Ishikawa (cell line): ENCODE measurements around the gene IRF2.

Experiments
- CEBPB ChIP-seq: IDR thresholded peaks from 2 replicates; pipeline ENCODE4 v1.6.1; 2012
- CREB1 ChIP-seq: IDR thresholded peaks from 2 replicates; pipeline ENCODE4 v1.6.1; 2012; ENCODE audit warnings: low read depth
- EGR1 ChIP-seq: IDR thresholded peaks from 2 replicates; pipeline ENCODE4 v1.6.1; 2012
- EP300 ChIP-seq: IDR thresholded peaks from 2 replicates; pipeline ENCODE4 v1.6.1; 2012; ENCODE audit warnings: borderline replicate concordance
- FOXM1 ChIP-seq: IDR thresholded peaks from 2 replicates; pipeline ENCODE4 v1.6.1; 2012; ENCODE audit warnings: low read depth, borderline replicate concordance
- NFIC ChIP-seq: IDR thresholded peaks from 2 replicates; pipeline ENCODE4 v1.6.1; 2012
- RAD21 ChIP-seq: IDR thresholded peaks from 2 replicates; pipeline ENCODE4 v1.6.1; 2012; ENCODE audit warnings: low read depth
- TAF1 ChIP-seq: IDR thresholded peaks from 2 replicates; pipeline ENCODE4 v1.6.1; 2012; ENCODE audit warnings: low read depth, mild to moderate bottlenecking
- TCF12 ChIP-seq: IDR thresholded peaks from 2 replicates; pipeline ENCODE4 v1.6.1; 2012; ENCODE audit warnings: low read depth
- TEAD4 ChIP-seq: IDR thresholded peaks from 2 replicates; pipeline ENCODE4 v1.6.1; 2012
- YY1 ChIP-seq: IDR thresholded peaks from 2 replicates; pipeline ENCODE4 v1.6.1; 2012; ENCODE audit warnings: low read depth
- ZBTB7A ChIP-seq: IDR thresholded peaks from 2 replicates; pipeline ENCODE4 v1.6.1; 2012; ENCODE audit warnings: low read depth
- TF ChIP-seq, protein P1 (sequence below): IDR thresholded peaks from 2 replicates; pipeline ENCODE4 v1.6.1; 2012
- TF ChIP-seq, protein P2 (sequence below): IDR thresholded peaks from 2 replicates; pipeline ENCODE4 v1.6.1; 2012
- TF ChIP-seq, protein P3 (sequence below): IDR thresholded peaks from 2 replicates; pipeline ENCODE4 v1.6.1; 2012; ENCODE audit warnings: low read depth, mild to moderate bottlenecking

The IRF2 gene

DNA sequence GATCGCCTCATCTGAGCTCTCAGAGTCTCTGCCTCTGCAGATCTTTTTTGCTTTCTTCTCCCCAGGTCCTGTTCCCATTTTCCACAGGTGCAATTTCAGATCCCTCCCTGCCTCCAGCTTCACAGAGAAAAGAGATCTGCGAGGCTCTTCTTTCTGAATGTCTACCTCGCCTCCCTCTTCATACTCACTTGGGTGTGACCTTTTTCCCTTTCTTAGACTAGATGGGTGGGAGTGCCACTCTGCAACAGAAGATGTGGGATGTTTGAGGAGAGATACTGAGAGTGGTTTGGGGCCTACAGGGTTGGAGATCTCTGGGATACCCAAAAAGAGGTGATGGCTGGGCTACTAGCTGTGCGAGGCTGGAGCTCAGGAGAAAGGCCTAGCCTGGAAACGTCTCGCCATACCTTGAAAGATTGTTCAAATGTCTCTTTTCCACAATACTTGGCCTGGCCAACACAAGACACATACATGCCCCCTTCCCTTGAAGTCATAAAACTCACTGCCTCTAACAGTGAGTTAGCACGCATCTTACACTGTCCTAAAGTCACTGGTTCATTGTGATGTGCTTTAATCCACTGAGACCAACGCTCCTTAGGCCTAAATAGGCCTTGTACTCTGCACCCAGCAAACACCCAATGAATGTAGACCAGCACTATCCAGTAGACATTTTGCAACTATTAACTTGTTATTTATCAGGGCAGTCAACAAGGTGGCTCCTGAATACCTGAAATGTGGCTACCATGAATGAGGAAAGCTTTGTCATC is 33.6 kb downstream of the IRF2 start:
- no peak for TF ChIP-seq EP300
- no peak for TF ChIP-seq CEBPB
- TF ChIP-seq, protein P1, sequence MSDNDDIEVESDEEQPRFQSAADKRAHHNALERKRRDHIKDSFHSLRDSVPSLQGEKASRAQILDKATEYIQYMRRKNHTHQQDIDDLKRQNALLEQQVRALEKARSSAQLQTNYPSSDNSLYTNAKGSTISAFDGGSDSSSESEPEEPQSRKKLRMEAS = no peak
- TF ChIP-seq RAD21 = no peak
- no peak for TF ChIP-seq CREB1
- no peak for TF ChIP-seq TCF12

DNA sequence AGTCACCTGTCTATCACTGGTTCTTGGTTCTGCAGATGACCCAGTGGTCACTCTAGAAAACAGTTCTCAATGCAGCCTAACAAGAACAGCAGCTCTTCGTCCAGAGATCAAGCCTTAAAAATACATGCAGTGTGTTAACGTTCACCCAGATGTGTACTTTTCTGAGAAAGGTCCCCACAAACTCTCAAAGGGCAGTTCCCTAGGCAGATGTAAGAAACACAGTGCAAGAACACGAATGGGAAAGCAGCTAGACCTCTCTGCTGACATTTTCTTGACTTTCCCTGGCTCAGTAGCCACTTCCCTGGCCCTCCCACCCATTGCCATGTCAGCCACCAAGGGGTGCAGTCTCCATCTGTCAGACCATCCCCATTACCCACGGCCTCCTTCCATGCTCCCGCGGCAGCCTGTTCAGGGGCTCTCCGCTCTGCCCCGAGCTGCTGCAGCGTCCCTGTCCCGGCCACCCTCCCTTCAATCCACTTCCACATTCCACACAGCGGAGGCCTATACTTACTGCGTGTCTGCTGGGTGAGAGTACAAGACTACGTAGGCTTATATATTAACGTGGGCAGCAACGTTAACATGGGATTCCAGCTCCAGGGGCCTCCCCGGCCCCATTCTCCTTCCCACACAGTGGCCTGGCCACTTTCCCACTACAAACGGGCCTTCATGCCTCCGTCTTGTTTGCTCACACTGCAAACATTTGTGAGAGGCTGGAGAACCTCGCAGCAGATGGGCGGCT is 34.3 kb downstream of the IRF2 start:
- TF ChIP-seq NFIC = no peak
- TF ChIP-seq ZBTB7A = no peak
- no peak for TF ChIP-seq EGR1
- TF ChIP-seq FOXM1 = no peak
- TF ChIP-seq CEBPB = no peak
- no peak for TF ChIP-seq TEAD4
- no peak for TF ChIP-seq YY1
- no peak for TF ChIP-seq TAF1
- no peak for TF ChIP-seq EP300
- TF ChIP-seq, protein P1 = no peak
- TF ChIP-seq, protein P2, sequence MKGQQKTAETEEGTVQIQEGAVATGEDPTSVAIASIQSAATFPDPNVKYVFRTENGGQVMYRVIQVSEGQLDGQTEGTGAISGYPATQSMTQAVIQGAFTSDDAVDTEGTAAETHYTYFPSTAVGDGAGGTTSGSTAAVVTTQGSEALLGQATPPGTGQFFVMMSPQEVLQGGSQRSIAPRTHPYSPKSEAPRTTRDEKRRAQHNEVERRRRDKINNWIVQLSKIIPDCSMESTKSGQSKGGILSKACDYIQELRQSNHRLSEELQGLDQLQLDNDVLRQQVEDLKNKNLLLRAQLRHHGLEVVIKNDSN = no peak
- no peak for TF ChIP-seq RAD21
- TF ChIP-seq, protein P3, sequence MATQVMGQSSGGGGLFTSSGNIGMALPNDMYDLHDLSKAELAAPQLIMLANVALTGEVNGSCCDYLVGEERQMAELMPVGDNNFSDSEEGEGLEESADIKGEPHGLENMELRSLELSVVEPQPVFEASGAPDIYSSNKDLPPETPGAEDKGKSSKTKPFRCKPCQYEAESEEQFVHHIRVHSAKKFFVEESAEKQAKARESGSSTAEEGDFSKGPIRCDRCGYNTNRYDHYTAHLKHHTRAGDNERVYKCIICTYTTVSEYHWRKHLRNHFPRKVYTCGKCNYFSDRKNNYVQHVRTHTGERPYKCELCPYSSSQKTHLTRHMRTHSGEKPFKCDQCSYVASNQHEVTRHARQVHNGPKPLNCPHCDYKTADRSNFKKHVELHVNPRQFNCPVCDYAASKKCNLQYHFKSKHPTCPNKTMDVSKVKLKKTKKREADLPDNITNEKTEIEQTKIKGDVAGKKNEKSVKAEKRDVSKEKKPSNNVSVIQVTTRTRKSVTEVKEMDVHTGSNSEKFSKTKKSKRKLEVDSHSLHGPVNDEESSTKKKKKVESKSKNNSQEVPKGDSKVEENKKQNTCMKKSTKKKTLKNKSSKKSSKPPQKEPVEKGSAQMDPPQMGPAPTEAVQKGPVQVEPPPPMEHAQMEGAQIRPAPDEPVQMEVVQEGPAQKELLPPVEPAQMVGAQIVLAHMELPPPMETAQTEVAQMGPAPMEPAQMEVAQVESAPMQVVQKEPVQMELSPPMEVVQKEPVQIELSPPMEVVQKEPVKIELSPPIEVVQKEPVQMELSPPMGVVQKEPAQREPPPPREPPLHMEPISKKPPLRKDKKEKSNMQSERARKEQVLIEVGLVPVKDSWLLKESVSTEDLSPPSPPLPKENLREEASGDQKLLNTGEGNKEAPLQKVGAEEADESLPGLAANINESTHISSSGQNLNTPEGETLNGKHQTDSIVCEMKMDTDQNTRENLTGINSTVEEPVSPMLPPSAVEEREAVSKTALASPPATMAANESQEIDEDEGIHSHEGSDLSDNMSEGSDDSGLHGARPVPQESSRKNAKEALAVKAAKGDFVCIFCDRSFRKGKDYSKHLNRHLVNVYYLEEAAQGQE = no peak
- no peak for TF ChIP-seq CREB1
- no peak for TF ChIP-seq TCF12

DNA sequence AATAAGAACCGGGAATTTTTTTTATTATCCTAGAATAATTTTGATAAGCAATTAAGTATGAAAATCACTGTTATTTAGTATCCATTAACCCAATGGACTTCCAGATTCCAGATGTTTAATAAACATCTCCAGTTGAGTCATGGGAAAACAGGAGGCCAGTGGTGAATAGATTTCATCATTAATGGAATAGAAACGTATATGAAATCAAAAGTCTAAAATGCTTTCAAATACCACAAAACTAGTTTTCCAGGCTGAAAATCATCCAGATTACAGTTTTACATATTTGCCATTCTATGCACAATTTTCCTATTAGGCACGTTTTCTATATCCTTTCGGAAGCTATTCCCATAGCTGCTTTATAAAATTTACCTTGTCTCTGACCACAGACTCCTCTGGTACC is 35.0 kb downstream of the IRF2 start:
- TF ChIP-seq CREB1 = no peak
- TF ChIP-seq, protein P2 = no peak
- TF ChIP-seq, protein P1 = no peak

DNA sequence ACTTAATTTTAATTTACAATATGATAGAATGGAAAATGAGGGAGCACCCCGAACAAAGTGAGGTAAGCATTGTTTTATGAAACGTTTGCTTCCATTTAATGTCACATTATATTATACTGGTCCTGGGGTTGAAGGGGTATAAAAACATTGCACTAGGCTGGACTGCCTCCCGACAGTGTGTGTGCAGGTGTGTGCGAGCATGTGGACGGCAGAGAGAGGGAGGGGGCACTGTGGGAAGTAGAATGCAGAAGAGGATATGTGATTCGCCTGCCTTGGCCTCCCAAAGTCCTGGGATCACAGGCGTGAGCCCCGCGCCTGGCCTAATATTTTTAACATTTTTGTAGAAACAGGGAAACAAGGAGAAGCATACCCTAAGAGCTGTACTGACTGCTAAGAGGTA is 36.0 kb downstream of the IRF2 start:
- TF ChIP-seq, protein P1 = no peak

DNA sequence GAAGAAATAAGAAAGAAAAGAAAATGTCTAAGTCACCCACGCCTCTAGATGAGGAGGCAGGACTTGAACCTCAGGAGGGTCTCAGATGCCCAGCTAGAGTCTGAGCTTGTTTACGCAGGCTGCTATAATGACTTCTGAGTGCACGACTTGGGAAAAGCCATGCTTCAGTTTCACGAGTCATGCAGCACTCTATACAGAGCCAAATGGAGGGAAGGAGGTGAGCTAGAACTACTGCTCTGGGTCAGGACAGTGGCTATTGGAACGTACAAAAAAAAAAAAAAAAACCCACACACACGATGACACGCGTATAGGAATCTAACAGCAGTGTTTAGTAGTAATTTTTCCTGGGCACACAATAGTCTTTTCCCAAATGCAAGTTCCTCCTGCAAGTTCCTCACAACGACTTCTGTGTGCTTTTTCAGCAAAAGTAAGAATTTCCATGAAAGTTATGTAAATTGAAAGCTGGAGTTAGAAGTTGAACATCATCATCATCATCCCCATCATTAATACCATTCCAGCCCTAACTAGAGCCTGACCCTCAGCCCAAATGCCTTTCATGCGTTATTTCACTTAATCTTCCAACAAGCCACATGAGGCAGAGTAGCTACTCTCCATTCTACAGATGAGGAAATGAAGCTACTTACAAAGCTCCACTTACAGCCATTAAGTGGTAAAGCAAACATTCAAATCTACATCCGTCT is 36.6 kb downstream of the IRF2 start:
- TF ChIP-seq YY1 (no peak), EGR1 (no peak), NFIC (no peak)

DNA sequence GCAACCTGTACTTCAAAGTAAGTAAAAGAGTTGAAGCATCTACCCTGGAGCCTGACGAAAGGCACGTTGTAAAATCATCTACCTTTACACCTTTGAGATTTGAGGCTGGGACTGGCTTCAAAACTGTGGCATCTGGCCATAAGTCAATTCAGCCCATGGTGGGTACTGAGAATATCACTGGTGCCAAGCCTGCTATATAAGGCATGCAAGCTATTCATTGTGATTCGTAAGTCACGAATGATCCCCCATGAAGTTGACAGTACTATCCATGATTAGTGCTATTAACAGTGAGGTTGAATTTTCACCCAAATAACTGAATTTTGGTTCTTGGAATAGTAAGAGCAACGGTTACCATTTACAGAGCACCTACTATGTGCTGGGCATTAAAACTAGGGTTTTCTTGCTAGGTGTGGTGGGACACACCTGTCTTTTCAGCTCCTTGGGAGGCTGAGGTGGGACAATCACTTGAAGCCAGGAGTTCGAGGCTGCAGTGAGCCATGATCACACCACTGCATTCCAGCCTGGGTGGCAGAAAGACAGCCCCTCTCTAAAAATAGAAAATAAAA is 39.8 kb downstream of the IRF2 start:
- TF ChIP-seq TCF12 (no peak), CREB1 (no peak), YY1 (no peak), TEAD4 (no peak)

DNA sequence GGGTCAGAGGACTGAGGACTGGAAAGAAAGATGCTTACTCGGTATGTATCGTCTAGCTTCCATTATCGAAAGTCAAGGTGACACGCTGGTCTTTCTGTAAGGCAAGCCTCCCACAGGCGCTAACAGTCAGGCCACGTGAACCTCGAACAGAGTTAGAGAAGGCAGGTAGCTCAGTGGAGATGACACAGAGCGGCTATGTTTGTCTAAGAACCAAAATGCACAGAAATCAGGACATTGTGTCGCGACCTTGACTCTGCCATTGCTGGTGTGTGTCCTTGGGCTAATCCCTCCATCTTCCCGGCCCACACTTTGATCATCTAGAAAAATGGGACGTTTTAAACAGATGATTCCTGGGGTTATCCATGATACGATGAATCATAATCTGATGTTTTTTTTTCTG is 40.3 kb downstream of the IRF2 start:
- TF ChIP-seq, protein P1 = no peak
- TF ChIP-seq FOXM1 = no peak
- no peak for TF ChIP-seq CREB1
- no peak for TF ChIP-seq EGR1
- TF ChIP-seq EP300 = no peak
- TF ChIP-seq YY1 = no peak
- no peak for TF ChIP-seq ZBTB7A
- TF ChIP-seq TEAD4 = no peak
- no peak for TF ChIP-seq RAD21
- TF ChIP-seq, protein P2 = no peak
- no peak for TF ChIP-seq TCF12
- TF ChIP-seq TAF1 = no peak
- TF ChIP-seq CEBPB = no peak
- TF ChIP-seq, protein P3 = no peak
- no peak for TF ChIP-seq NFIC
